GM23338 (cell line): ENCODE measurements around the gene MYH2.

Experiments
- CREB1 ChIP-seq: fragments of 250-450 bp; sonication (Bioruptor Pico); IDR thresholded peaks from 2 replicates; pipeline ENCODE4 v1.5.0; 2020; ENCODE audit warnings: low read depth, mild to moderate bottlenecking, moderate library complexity
- EZH2 ChIP-seq: fragments of 200-600 bp; sonication (generic); IDR thresholded peaks from one replicate; pipeline ENCODE4 v1.8.0; 2017; ENCODE audit warnings: antibody characterized with exemption, mild to moderate bottlenecking, low read depth; ENCODE audit not compliant: unreplicated experiment
- EZH2phosphoT487 ChIP-seq: fragments of 200-600 bp; sonication (generic); IDR thresholded peaks from one replicate; pipeline ENCODE4 v1.8.1; 2018; ENCODE audit warnings: antibody characterized with exemption; ENCODE audit not compliant: unreplicated experiment
- JUNB ChIP-seq: IDR thresholded peaks from one replicate; pipeline ENCODE4 v1.6.1; 2016; ENCODE audit warnings: antibody characterized with exemption; ENCODE audit not compliant: unreplicated experiment
- NANOG ChIP-seq: IDR thresholded peaks from 2 replicates; pipeline ENCODE4 v1.6.1; 2016; ENCODE audit warnings: antibody characterized with exemption, borderline replicate concordance
- POLR2AphosphoS5 ChIP-seq: IDR thresholded peaks from 2 replicates; pipeline ENCODE4 v1.6.1; 2016; ENCODE audit warnings: antibody characterized with exemption, low read depth
- STAT1 ChIP-seq: IDR thresholded peaks from one replicate; pipeline ENCODE4 v1.6.1; 2016; ENCODE audit warnings: antibody characterized with exemption; ENCODE audit not compliant: unreplicated experiment
- ZNF331 ChIP-seq: fragments of 250-450 bp; sonication (Bioruptor Pico); IDR thresholded peaks from 2 replicates; pipeline ENCODE4 v1.5.0; 2020; ENCODE audit warnings: low read depth, mild to moderate bottlenecking, moderate library complexity
- TF ChIP-seq, protein P1 (sequence below), 2 experiments: fragments of 200-600 bp in 1 of 2; sonication (generic) in 1 of 2; conservative IDR thresholded peaks; 2 replicates each; pipeline versions ENCODE4 v1.5.1 to v1.6.1; 2016 to 2017; ENCODE audit warnings: antibody characterized with exemption in 2 of 2, low read depth in 2 of 2, mild to moderate bottlenecking in 2 of 2, moderate library complexity in 1 of 2
- TF ChIP-seq, protein P2 (sequence below): IDR thresholded peaks from one replicate; pipeline ENCODE4 v1.6.1; 2018; ENCODE audit warnings: antibody characterized with exemption; ENCODE audit not compliant: unreplicated experiment
- TF ChIP-seq, protein P3 (sequence below): IDR thresholded peaks from 2 replicates; pipeline ENCODE4 v1.6.1; 2016; ENCODE audit warnings: antibody characterized with exemption

DNA sequence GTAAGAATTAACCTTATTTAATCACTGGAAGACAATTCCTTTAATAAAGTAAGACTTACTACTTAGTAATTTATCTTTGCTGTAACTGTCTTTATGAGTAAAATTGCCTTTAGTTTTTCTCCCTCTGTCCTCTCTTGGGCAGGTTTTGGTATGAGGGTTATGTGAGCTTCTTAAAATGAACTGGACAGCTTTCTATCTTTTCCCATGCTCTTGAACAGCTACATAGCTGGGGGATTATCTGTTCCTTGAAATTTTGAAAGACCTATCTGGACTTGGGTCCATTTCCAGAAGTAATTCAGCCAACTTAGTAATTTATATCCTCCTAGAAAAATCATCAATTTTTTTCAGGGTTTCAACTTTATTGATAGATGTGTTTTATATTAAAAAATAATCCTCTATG lies 27.5 kb downstream of the MYH2 start:
- TF ChIP-seq JUNB, result no peak
- TF ChIP-seq, protein P1, sequence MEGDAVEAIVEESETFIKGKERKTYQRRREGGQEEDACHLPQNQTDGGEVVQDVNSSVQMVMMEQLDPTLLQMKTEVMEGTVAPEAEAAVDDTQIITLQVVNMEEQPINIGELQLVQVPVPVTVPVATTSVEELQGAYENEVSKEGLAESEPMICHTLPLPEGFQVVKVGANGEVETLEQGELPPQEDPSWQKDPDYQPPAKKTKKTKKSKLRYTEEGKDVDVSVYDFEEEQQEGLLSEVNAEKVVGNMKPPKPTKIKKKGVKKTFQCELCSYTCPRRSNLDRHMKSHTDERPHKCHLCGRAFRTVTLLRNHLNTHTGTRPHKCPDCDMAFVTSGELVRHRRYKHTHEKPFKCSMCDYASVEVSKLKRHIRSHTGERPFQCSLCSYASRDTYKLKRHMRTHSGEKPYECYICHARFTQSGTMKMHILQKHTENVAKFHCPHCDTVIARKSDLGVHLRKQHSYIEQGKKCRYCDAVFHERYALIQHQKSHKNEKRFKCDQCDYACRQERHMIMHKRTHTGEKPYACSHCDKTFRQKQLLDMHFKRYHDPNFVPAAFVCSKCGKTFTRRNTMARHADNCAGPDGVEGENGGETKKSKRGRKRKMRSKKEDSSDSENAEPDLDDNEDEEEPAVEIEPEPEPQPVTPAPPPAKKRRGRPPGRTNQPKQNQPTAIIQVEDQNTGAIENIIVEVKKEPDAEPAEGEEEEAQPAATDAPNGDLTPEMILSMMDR (conservative IDR thresholded peaks at IDR 0.05; ENCODE audit: low read depth in 2 of 2), result no peak
- TF ChIP-seq EZH2, result no peak
- no peak for TF ChIP-seq POLR2AphosphoS5
- no peak for TF ChIP-seq EZH2phosphoT487
- TF ChIP-seq, protein P2, sequence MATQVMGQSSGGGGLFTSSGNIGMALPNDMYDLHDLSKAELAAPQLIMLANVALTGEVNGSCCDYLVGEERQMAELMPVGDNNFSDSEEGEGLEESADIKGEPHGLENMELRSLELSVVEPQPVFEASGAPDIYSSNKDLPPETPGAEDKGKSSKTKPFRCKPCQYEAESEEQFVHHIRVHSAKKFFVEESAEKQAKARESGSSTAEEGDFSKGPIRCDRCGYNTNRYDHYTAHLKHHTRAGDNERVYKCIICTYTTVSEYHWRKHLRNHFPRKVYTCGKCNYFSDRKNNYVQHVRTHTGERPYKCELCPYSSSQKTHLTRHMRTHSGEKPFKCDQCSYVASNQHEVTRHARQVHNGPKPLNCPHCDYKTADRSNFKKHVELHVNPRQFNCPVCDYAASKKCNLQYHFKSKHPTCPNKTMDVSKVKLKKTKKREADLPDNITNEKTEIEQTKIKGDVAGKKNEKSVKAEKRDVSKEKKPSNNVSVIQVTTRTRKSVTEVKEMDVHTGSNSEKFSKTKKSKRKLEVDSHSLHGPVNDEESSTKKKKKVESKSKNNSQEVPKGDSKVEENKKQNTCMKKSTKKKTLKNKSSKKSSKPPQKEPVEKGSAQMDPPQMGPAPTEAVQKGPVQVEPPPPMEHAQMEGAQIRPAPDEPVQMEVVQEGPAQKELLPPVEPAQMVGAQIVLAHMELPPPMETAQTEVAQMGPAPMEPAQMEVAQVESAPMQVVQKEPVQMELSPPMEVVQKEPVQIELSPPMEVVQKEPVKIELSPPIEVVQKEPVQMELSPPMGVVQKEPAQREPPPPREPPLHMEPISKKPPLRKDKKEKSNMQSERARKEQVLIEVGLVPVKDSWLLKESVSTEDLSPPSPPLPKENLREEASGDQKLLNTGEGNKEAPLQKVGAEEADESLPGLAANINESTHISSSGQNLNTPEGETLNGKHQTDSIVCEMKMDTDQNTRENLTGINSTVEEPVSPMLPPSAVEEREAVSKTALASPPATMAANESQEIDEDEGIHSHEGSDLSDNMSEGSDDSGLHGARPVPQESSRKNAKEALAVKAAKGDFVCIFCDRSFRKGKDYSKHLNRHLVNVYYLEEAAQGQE, result no peak
- TF ChIP-seq CREB1 (CRISPR knock-in tag), result no peak
- TF ChIP-seq, protein P3, sequence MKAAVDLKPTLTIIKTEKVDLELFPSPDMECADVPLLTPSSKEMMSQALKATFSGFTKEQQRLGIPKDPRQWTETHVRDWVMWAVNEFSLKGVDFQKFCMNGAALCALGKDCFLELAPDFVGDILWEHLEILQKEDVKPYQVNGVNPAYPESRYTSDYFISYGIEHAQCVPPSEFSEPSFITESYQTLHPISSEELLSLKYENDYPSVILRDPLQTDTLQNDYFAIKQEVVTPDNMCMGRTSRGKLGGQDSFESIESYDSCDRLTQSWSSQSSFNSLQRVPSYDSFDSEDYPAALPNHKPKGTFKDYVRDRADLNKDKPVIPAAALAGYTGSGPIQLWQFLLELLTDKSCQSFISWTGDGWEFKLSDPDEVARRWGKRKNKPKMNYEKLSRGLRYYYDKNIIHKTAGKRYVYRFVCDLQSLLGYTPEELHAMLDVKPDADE, result no peak
- TF ChIP-seq STAT1, result no peak
- no peak for TF ChIP-seq ZNF331 (CRISPR knock-in tag)
- TF ChIP-seq NANOG, result no peak
